Measurements from ENCODE around the gene RSPH10B.
"Not testable (repeated sequence)": the region's sequence is repeated elsewhere in the genome, so short reads cannot be mapped to it uniquely, and the experiment has no call there.

DNA sequence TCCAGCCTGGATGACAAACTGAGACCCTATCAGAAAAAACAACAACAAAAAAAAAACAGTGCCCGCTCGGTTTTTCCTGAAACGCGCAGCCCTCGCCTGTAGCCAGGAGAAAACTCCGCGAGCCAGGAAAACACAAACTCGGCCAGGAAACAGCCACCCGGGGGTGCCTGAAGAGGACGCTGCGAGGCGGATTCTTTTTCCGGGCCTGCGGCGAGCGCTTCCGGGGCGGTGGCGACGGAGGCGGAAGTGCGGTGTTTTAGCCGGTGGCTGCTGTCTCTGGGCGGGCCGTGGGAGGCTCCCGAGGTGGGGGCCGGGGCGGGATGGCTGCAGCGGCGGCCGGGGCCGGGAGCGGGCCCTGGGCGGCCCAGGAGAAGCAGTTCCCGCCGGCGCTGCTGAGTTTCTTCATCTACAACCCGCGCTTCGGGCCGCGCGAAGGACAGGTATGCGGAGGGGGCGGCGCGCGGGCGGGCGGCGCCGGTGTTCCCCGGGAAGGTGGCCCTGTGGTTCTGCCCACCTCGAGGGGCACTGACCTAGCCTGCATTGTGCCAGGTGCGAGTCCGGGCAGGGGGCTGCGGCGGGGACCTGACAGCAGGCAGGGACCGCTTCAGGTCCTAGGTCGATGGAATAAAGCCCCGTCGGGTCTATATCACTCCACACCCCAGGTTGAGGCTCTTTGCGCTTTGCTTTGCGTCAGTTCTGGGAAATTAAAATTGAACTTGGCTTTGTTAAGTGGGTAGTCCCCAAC is 71.8 kb downstream of the RSPH10B start, which contains the start of gene CCZ1:
- not testable (repeated sequence) for TF ChIP-seq CTCF (IDR thresholded peaks at IDR 0.05); SIN3A (IDR thresholded peaks at IDR 0.05; ENCODE audit: borderline replicate concordance, insufficient read depth, low read depth, low read length)
- 0 out of 2 replicates have a peak, but pooled peaks have one; percentile 33 for TF ChIP-seq POLR2AphosphoS5 (IDR thresholded peaks at IDR 0.05; ENCODE audit: low read depth, low read length)

Measured in Panc1 (cell line).